Uterus (tissue), 4 donors: Measurements from ENCODE around the gene SLC35D3. TPM values are rescaled to one million over a fixed set of nuclear protein-coding genes. Genes with fewer than 3 reads are reported as not detected.
A peak's percentile ranks its signal among the peaks of the same experiment; 100 is the strongest.
"Not testable (repeated sequence)": the region's sequence is repeated elsewhere in the genome, so short reads cannot be mapped to it uniquely, and the experiment has no call there.

Experiments used
- DNase-seq, 2 donors: peaks; one replicate each; pipeline ENCODE4 v3.0.0-alpha.2; 2019 to 2020
- H3K27ac ChIP-seq, 2 donors: fragments of 200-600 bp; sonication (generic); 1 replicate in 1 of 2; 2 replicates in 1 of 2; pipeline ENCODE4 v1.5.1; 2016 to 2018
- H3K27me3 ChIP-seq, 2 donors: fragments of 200-600 bp; sonication (generic); one replicate each; pipeline ENCODE4 v1.5.1; 2018 to 2019; ENCODE audit warnings: control low read depth in 1 of 2
- H3K36me3 ChIP-seq, 2 donors: fragments of 200-600 bp; sonication (generic); one replicate each; pipeline ENCODE4 v1.5.1; 2019; ENCODE audit warnings: control low read depth in 1 of 2
- H3K4me1 ChIP-seq, 2 donors: fragments of 200-600 bp; sonication (generic); one replicate each; pipeline ENCODE4 v1.5.1; 2018 to 2019; ENCODE audit warnings: control low read depth in 1 of 2
- H3K4me3 ChIP-seq, 2 donors: fragments of 200-600 bp; sonication (generic); 1 replicate in 1 of 2; 2 replicates in 1 of 2; pipeline ENCODE4 v1.5.1; 2018 to 2019; ENCODE audit warnings: mild to moderate bottlenecking in 1 of 2
- H3K9me3 ChIP-seq, 2 donors: fragments of 200-600 bp; sonication (generic); one replicate each; pipeline ENCODE4 v1.5.1; 2019; ENCODE audit warnings: control low read depth in 1 of 2
- POLR2A ChIP-seq, 2 donors: fragments of 450-650 bp; IDR thresholded peaks; one replicate each; pipeline ENCODE4 v1.6.1; 2016; ENCODE audit warnings: antibody characterized with exemption in 2 of 2, mild to moderate bottlenecking in 1 of 2, moderate library complexity in 1 of 2
- intact Hi-C: fragments of 100-400 bp; cut with DNase I; formaldehyde crosslinking; loops from one replicate; pipeline ENCODE4 v1.15.1; 2023; ENCODE audit warnings: low total_unique reads
- total RNA-seq, 4 donors: library from RNA; depleted of rRNA in 3 of 4; stranded (reverse); fragments of >200 nt in 3 of 4; gene quantifications; one replicate each; pipeline versions ENCODE4 v1.1.0 to v1.2.4, GENCODE V29; 2014 to 2023
- TF ChIP-seq, protein P1 (sequence below), 4 experiments: fragments of 200-600 bp in 2 of 4; fragments of 450-650 bp in 2 of 4; sonication (generic) in 2 of 4; IDR thresholded peaks; one replicate each; pipeline ENCODE4 v1.5.1; 2016 to 2019; ENCODE audit warnings: antibody characterized with exemption in 4 of 4, mild to moderate bottlenecking in 2 of 4, moderate library complexity in 1 of 4
- donor health status: DM: yes; HTN: yes; CAD: no.

SLC35D3 gene
- total RNA-seq, 4 donors from 2014 or later, result not detected

DNA sequence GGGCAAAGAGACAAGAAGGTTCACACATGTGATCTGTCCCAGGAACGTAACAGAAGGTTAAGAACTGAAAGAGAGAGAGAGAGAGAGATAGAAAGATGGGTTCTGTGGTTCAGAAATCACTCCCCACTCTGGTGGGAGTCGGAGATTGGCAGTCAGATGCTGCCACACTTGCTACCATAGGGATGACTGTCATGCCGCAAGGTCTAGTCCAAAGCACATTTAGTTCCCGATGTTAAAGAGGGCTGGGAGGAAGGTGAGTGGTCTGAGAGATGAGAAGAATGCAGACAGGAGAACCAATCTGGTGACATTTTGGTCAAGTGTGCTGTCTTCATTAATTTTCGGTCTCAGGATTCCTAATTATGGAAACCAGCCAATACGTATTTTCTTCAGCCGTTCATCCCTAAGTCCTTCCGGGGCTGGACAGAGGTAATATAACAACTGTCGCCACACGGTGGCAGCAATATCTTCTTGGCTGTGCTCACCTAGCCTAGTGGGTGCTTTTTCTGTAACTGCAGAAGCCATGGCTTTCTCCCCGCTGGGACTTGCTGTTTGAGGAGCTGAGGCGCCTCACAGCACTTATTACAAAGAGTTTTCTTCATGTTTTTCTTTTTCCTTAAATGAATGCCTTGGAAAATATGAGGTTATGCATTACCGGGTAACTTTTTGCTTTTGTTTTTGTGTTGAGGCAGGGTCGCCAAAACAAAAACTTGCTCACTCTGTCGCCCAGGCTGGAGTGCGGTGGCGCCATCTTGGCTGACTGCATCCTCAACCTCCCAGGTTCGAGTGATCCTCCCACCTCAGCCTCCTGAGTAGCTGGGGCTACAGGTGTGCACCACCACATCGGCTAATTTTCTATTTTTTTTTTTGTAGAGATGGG is 46.0 kb downstream of the SLC35D3 start:
- H3K9me3 ChIP-seq, result no peaks in the 10 kb centered on the region
- no peak for TF ChIP-seq POLR2A (IDR thresholded peaks at IDR 0.05)
- TF ChIP-seq, protein P1, sequence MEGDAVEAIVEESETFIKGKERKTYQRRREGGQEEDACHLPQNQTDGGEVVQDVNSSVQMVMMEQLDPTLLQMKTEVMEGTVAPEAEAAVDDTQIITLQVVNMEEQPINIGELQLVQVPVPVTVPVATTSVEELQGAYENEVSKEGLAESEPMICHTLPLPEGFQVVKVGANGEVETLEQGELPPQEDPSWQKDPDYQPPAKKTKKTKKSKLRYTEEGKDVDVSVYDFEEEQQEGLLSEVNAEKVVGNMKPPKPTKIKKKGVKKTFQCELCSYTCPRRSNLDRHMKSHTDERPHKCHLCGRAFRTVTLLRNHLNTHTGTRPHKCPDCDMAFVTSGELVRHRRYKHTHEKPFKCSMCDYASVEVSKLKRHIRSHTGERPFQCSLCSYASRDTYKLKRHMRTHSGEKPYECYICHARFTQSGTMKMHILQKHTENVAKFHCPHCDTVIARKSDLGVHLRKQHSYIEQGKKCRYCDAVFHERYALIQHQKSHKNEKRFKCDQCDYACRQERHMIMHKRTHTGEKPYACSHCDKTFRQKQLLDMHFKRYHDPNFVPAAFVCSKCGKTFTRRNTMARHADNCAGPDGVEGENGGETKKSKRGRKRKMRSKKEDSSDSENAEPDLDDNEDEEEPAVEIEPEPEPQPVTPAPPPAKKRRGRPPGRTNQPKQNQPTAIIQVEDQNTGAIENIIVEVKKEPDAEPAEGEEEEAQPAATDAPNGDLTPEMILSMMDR (IDR thresholded peaks at IDR 0.05), result peak; percentile 44 to 67 (median 46)
- no peak overlapping the region for H3K27ac ChIP-seq
- DNase-seq, result peak; percentile 71
- H3K4me1 ChIP-seq, result no peaks in the 10 kb centered on the region
- no peaks in the 10 kb centered on the region for H3K36me3 ChIP-seq
- no peaks in the 10 kb centered on the region for H3K27me3 ChIP-seq
- intact Hi-C loops, result no loop called here
- no peak overlapping the region for H3K4me3 ChIP-seq

DNA sequence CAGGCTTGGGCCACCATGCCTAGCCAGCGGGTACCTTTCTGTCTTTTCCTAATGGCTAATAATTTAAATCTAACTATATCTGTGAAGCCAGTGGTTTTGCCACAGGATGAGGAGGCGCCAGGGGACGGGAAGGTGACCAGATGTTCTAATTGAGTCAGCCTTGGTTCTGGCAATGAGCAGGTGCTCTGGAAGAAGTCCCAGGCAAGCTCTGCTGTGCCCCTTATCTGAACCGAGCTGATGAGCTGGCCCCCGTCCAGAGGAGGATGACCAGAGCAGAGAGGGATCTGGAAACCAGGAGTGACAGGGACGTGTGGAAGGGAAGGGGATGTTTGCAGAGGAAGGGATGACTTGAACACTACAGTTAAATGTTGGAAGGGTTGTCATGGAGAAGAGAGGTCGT is 46.7 kb downstream of the SLC35D3 start:
- H3K36me3 ChIP-seq, result no peaks in the 10 kb centered on the region
- TF ChIP-seq, protein P1 (IDR thresholded peaks at IDR 0.05), result no peak
- TF ChIP-seq POLR2A (IDR thresholded peaks at IDR 0.05), result no peak
- H3K4me1 ChIP-seq, result no peaks in the 10 kb centered on the region
- intact Hi-C loops, result no loop called here
- H3K4me3 ChIP-seq, result no peak overlapping the region
- H3K27ac ChIP-seq, result no peak overlapping the region
- DNase-seq, result no peak
- no peaks in the 10 kb centered on the region for H3K9me3 ChIP-seq
- H3K27me3 ChIP-seq, result no peaks in the 10 kb centered on the region

DNA sequence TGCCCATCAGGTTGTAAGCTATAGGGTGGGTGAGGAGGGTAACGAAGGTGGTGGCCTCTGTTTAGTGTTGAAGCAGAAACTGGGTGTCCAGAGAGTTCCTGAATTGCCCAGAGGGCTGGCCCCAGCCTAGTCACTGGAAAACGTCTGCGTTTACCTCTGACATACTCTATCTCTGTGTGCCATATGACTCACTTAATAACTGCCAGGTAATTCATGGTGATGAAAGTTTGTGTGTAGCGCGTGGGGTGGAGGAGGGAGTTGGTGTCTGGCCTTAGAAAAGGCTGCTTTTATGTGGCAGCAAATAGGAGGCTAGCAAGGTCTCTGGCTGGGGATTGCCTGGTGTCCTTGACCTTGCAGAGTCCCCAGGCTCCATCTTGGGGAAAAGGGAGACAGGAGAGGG is 47.3 kb downstream of the SLC35D3 start:
- intact Hi-C loops, result no loop called here
- Histone ChIP-seq H3K4me3 (no peak overlapping the region), H3K9me3 (no peaks in the 10 kb centered on the region), H3K36me3 (no peaks in the 10 kb centered on the region), H3K4me1 (no peaks in the 10 kb centered on the region), H3K27me3 (no peaks in the 10 kb centered on the region), H3K27ac (no peak overlapping the region)
- DNase-seq, result no peak
- TF ChIP-seq POLR2A (IDR thresholded peaks at IDR 0.05), result no peak
- TF ChIP-seq, protein P1 (IDR thresholded peaks at IDR 0.05), result no peak

DNA sequence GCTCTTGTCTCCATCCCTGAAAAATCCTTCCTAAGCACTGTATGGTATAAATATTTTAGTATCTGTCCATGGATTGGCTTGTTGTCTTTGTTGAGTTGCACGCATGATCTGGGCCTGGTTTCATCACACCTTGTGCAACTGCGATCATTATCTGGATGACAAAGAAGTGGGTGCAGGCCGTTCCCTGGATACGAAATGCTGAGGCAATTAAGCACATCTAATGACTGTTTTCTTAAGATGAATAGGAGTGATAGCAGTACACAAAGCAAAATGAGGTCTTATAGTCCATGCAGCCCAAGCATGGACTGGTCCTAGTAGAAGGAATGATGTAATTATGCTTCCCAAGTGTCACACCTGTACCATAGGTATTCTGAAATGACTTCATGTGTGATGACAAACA is 47.8 kb downstream of the SLC35D3 start:
- intact Hi-C loops, result no loop called here
- no peaks in the 10 kb centered on the region for H3K36me3 ChIP-seq
- no peaks in the 10 kb centered on the region for H3K4me1 ChIP-seq
- TF ChIP-seq, protein P1 (IDR thresholded peaks at IDR 0.05), result no peak
- no peak for TF ChIP-seq POLR2A (IDR thresholded peaks at IDR 0.05)
- H3K27ac ChIP-seq, result no peak overlapping the region
- DNase-seq, result no peak
- H3K9me3 ChIP-seq, result no peaks in the 10 kb centered on the region
- no peak overlapping the region for H3K4me3 ChIP-seq
- no peaks in the 10 kb centered on the region for H3K27me3 ChIP-seq

DNA sequence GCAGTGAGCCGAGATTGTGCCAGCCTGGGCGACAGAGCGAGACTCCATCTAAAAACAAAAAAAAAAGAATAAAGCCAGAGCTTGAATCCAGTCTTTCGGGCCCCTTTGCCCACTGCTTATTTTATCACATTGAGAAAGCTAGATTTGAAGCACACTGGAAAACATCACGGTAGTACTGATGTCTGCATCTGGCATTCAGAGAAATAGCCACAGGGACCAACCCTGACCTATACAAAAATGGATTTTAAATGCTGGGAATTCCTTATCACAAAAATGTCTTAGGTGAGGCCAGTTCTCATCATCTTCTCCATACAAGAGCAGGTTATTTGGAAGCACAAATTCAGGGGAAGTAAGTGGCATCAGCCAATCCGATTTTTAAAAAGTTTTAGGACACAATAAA is 49.5 kb downstream of the SLC35D3 start:
- no peaks in the 10 kb centered on the region for H3K4me1 ChIP-seq
- no peaks in the 10 kb centered on the region for H3K27me3 ChIP-seq
- H3K36me3 ChIP-seq, result no peaks in the 10 kb centered on the region
- TF ChIP-seq, protein P1 (IDR thresholded peaks at IDR 0.05), result no peak
- TF ChIP-seq POLR2A (IDR thresholded peaks at IDR 0.05), result no peak
- no peak for DNase-seq
- intact Hi-C loops, result no loop called here
- no peak overlapping the region for H3K27ac ChIP-seq
- no peaks in the 10 kb centered on the region for H3K9me3 ChIP-seq
- no peak overlapping the region for H3K4me3 ChIP-seq

DNA sequence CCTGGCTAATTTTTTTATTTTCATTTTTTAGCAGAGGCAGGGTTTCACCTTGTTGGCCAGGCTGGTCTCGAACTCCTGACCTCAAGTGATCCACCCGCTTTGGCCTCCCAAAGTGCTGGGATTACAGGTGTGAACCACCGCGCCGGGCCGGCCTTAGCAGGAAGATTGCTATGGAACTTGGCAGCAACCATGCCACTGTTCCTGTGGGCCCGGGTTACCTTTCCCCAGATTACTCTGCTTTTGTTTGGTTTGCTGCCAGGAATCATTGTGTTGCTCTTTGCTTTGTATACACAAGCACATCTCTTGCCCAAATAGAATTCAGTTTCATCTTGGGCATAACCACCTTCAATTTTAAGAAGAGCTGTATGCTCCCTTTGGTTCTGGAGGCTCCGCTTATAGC is 51.7 kb downstream of the SLC35D3 start:
- H3K4me3 ChIP-seq, result not testable (repeated sequence)

More for the DNA sequence above, 51.7 kb downstream of the SLC35D3 start:
- intact Hi-C loops, H3K9me3 ChIP-seq, H3K4me1 ChIP-seq, H3K36me3 ChIP-seq, H3K27ac ChIP-seq, H3K27me3 ChIP-seq, DNase-seq: not testable (repeated sequence)
